ENCODE data around the gene EHMT1. TPM values are rescaled to one million over a fixed set of nuclear protein-coding genes. Genes with fewer than 3 reads are reported as not detected.
"Not testable (repeated sequence)": the region's sequence is repeated elsewhere in the genome, so short reads cannot be mapped to it uniquely, and the experiment has no call there.

The EHMT1 gene
- total RNA-seq, 1 donor from 2014 or later: 162 TPM

DNA sequence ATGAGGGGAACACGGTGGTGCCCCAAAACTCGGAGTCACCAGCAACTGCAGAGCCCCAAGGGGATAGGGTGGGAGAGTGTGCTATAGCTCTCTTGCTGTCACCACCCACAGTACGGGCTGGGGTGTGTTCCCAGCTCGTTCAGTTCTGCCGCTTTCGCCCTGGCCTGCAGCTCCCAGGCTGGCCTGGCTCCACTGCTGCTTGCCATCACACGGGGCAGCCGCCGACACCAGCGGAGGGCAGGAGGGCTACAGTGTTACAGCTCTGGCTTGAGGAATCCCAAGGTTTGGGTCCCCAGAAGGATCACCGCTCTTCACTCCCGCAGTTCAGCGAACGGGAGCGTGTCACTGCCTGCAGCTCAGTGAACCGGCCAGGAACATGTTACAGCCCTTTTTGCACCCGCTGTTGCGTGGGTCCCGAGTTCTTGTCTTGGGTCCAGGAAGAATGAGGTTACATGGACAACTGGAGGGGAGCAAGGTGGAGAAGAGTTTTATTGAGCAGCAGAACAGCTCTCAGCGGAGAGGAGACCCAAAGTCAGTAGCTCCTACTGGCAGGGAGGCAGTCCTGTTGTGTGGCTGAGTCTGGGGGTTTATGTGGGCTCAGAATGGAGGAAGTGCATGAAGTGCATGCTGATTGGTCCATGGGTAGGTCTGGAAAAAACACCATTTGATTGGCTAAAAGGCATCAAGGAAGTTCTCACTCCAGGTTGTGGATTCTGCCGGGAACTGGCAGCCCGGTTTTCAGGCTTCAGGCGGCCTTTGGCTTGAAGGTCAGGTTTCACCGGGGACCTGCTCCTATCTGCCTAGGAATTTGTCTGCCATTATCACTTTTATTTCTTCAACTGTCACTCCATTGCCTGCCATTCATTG, 113.4 kb downstream of the EHMT1 start:
- no peak overlapping the region for H3K4me3 Mint-ChIP-seq (ENCODE audit: unreplicated experiment)
- no peak overlapping the region for H3K27ac Mint-ChIP-seq (ENCODE audit: unreplicated experiment)
- TF ChIP-seq, protein P1, sequence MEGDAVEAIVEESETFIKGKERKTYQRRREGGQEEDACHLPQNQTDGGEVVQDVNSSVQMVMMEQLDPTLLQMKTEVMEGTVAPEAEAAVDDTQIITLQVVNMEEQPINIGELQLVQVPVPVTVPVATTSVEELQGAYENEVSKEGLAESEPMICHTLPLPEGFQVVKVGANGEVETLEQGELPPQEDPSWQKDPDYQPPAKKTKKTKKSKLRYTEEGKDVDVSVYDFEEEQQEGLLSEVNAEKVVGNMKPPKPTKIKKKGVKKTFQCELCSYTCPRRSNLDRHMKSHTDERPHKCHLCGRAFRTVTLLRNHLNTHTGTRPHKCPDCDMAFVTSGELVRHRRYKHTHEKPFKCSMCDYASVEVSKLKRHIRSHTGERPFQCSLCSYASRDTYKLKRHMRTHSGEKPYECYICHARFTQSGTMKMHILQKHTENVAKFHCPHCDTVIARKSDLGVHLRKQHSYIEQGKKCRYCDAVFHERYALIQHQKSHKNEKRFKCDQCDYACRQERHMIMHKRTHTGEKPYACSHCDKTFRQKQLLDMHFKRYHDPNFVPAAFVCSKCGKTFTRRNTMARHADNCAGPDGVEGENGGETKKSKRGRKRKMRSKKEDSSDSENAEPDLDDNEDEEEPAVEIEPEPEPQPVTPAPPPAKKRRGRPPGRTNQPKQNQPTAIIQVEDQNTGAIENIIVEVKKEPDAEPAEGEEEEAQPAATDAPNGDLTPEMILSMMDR (IDR thresholded peaks at IDR 0.05; ENCODE audit: partially characterized antibody, unreplicated experiment): no peak
- H3K27me3 Mint-ChIP-seq (ENCODE audit: unreplicated experiment): peaks cover 2% of the 10 kb centered on the region
- DNase-seq: no peak
- H3K4me1 Mint-ChIP-seq (ENCODE audit: low read depth, unreplicated experiment): no peaks in the 10 kb centered on the region
- peaks cover 51% of the 10 kb centered on the region for H3K36me3 Mint-ChIP-seq (ENCODE audit: unreplicated experiment)
- peaks cover 21% of the 10 kb centered on the region for H3K9me3 Mint-ChIP-seq (ENCODE audit: unreplicated experiment)

DNA sequence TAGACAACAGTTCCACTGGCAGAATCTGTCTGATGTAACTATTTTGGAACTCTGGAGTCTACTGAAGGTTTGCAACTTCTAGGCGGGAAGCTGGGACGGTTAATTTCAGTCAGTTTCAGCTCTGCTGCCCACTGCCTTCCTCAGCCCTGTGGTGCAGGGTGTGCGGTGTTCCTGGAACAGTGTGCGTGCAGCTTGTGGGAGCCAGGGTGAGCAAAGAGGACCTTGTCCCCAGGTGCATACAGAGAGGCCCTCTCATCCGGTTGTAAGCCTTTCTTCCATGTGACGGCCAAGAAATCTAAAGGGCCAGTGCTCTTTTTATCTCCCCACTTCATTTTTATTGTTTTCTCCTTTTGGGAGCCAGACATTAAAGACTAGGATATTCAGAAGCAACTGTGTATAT, 114.6 kb downstream of the EHMT1 start:
- H3K4me1 Mint-ChIP-seq (ENCODE audit: low read depth, unreplicated experiment): no peaks in the 10 kb centered on the region

DNA sequence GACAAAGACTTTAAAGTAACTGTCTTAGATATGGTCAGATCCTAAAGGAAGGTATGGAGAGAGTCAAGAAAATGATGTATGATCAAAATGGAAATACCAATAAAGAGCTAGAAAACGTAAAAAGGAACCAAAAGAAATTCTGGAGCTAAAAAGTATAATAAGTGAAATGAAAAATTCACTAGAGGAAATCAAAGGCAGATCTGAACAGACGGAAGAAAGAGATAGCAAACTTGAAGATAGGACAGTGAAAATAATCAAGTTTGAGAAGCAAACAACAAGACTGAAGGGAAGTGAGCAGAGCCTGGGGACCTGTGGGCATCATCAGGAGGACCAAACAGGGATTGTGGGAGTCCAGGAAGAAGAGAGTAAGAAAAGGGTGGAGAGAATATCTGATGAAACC, 115.4 kb downstream of the EHMT1 start:
- Mint-ChIP-seq H3K27me3 (ENCODE audit: unreplicated experiment) (peaks cover 2% of the 10 kb centered on the region), H3K27ac (ENCODE audit: unreplicated experiment) (no peak overlapping the region), H3K4me3 (ENCODE audit: unreplicated experiment) (no peak overlapping the region), H3K4me1 (ENCODE audit: low read depth, unreplicated experiment) (peaks cover 4% of the 10 kb centered on the region), H3K36me3 (ENCODE audit: unreplicated experiment) (peaks cover 62% of the 10 kb centered on the region), H3K9me3 (ENCODE audit: unreplicated experiment) (peaks cover 20% of the 10 kb centered on the region)
- TF ChIP-seq, protein P1 (IDR thresholded peaks at IDR 0.05; ENCODE audit: partially characterized antibody, unreplicated experiment): no peak
- no peak for DNase-seq

More for the DNA sequence above, 114.6 kb downstream of the EHMT1 start:
- H3K9me3 Mint-ChIP-seq (ENCODE audit: unreplicated experiment): peaks cover 20% of the 10 kb centered on the region
- H3K27me3 Mint-ChIP-seq (ENCODE audit: unreplicated experiment): peaks cover 2% of the 10 kb centered on the region
- TF ChIP-seq, protein P1 (IDR thresholded peaks at IDR 0.05; ENCODE audit: partially characterized antibody, unreplicated experiment): no peak
- DNase-seq: no peak
- no peak overlapping the region for H3K4me3 Mint-ChIP-seq (ENCODE audit: unreplicated experiment)
- H3K36me3 Mint-ChIP-seq (ENCODE audit: unreplicated experiment): peaks cover 57% of the 10 kb centered on the region
- no peak overlapping the region for H3K27ac Mint-ChIP-seq (ENCODE audit: unreplicated experiment)

DNA sequence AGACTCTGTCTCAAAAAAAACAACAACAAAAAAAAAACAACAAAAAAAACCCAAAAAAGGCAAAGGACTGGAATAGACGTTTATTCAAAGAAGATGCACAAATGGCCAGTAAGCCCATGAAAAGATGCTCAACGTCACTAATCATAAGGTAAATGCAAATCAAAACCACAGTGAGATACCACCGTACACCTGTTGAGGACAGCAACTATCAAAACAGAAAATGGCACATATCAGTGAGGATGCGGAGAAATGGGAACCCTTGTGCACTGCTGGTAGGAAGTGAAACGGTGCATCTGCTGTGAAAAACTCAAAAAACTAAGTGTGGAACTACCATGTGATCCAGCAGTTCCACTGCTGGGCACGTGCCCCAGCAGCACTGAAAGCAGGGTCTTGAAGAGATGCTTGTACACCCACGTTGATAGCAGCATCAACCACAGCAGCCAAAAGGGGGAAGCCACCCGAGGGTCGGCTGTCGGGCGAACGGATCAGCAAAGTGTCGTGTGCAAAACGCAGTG, 119.4 kb downstream of the EHMT1 start:
- Mint-ChIP-seq H3K4me1 (ENCODE audit: low read depth, unreplicated experiment) (peaks cover 13% of the 10 kb centered on the region), H3K36me3 (ENCODE audit: unreplicated experiment) (peaks cover 38% of the 10 kb centered on the region)
- not testable (repeated sequence) for H3K27ac Mint-ChIP-seq (ENCODE audit: unreplicated experiment); H3K27me3 Mint-ChIP-seq (ENCODE audit: unreplicated experiment); H3K4me3 Mint-ChIP-seq (ENCODE audit: unreplicated experiment); DNase-seq; H3K9me3 Mint-ChIP-seq (ENCODE audit: unreplicated experiment)

DNA sequence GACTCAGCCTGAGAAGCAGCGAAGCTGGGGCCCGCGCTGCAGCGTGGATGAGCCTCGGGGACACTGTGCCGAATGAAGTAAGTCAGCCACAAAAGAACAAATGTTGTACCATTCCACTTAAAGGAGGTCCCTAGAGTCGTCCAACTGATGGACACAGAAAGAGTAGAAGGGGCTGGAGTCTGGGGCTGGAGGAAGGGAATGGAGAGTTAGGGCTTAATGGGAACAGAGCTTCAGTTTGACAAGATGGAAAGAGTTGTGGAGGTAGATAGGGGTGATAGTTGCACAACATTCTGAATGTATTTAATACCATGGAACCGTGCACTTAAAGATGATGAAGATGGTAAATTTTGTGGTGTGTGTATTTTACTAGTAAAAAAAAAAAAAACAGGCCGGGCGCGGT, 119.9 kb downstream of the EHMT1 start:
- H3K9me3 Mint-ChIP-seq (ENCODE audit: unreplicated experiment): peaks cover 5% of the 10 kb centered on the region
- peaks cover 13% of the 10 kb centered on the region for H3K4me1 Mint-ChIP-seq (ENCODE audit: low read depth, unreplicated experiment)
- DNase-seq: no peak
- peaks cover 10% of the 10 kb centered on the region for H3K27me3 Mint-ChIP-seq (ENCODE audit: unreplicated experiment)
- peak overlapping the region; percentile 6 for H3K27ac Mint-ChIP-seq (ENCODE audit: unreplicated experiment)
- no peak overlapping the region for H3K4me3 Mint-ChIP-seq (ENCODE audit: unreplicated experiment)
- peaks cover 34% of the 10 kb centered on the region for H3K36me3 Mint-ChIP-seq (ENCODE audit: unreplicated experiment)
- TF ChIP-seq, protein P1 (IDR thresholded peaks at IDR 0.05; ENCODE audit: partially characterized antibody, unreplicated experiment): no peak
